Measurements from ENCODE around the gene RHBDD3.

GRCh38 chr22:29214232-29214631 is 53.5 kb downstream of the RHBDD3 start:
- TF ChIP-seq HDAC2 (IDR thresholded peaks at IDR 0.05) (no peak), MEF2D (tag; conservative IDR thresholded peaks at IDR 0.05; ENCODE audit: low read depth) (no peak), ZNF146 (CRISPR knock-in tag; IDR thresholded peaks at IDR 0.05; ENCODE audit: unreplicated experiment) (no peak), CTCF (IDR thresholded peaks at IDR 0.05 in 2 of 3, conservative IDR thresholded peaks at IDR 0.05 in 1 of 3; ENCODE audit: insufficient read depth in 2 of 3, low read depth in 1 of 3, low read length in 3 of 3) (no peak), BHLHE40 (IDR thresholded peaks at IDR 0.05; ENCODE audit: low read length) (no peak), ZNF589 (CRISPR knock-in tag; IDR thresholded peaks at IDR 0.05; ENCODE audit: low read depth) (no peak), NR4A1 (CRISPR knock-in tag; IDR thresholded peaks at IDR 0.05) (no peak), NR4A1 (tag; IDR thresholded peaks at IDR 0.05) (no peak), RFX5 (IDR thresholded peaks at IDR 0.05; ENCODE audit: low read depth, low read length) (no peak), HNRNPK (IDR thresholded peaks at IDR 0.05; ENCODE audit: low read depth, low read length, poor library complexity, severe bottlenecking) (no peak)
- TF ChIP-seq, protein P1, sequence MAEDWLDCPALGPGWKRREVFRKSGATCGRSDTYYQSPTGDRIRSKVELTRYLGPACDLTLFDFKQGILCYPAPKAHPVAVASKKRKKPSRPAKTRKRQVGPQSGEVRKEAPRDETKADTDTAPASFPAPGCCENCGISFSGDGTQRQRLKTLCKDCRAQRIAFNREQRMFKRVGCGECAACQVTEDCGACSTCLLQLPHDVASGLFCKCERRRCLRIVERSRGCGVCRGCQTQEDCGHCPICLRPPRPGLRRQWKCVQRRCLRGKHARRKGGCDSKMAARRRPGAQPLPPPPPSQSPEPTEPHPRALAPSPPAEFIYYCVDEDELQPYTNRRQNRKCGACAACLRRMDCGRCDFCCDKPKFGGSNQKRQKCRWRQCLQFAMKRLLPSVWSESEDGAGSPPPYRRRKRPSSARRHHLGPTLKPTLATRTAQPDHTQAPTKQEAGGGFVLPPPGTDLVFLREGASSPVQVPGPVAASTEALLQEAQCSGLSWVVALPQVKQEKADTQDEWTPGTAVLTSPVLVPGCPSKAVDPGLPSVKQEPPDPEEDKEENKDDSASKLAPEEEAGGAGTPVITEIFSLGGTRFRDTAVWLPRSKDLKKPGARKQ (CRISPR knock-in tag; IDR thresholded peaks at IDR 0.05), result no peak

Data from K562 (cell line).